NB4 (cell line): Measurements from ENCODE around the gene ATP5F1B.
"Not testable (repeated sequence)": the region's sequence is repeated elsewhere in the genome, so short reads cannot be mapped to it uniquely, and the experiment has no call there.

Source experiments
- DNase-seq: peaks from one replicate; pipeline ENCODE4 v3.0.0; 2010; ENCODE audit warnings: low read depth
- H3K4me3 ChIP-seq: one replicate; pipeline ENCODE4 v1.5.1; 2011; ENCODE audit warnings: mild to moderate bottlenecking, low read depth, low read length, moderate library complexity
- MYC ChIP-seq: IDR thresholded peaks from 2 replicates; pipeline ENCODE4 v1.6.1; 2011; ENCODE audit warnings: low read depth, low read length
- POLR2A ChIP-seq: IDR thresholded peaks from 2 replicates; pipeline ENCODE4 v1.6.1; 2011; ENCODE audit warnings: mild to moderate bottlenecking; ENCODE audit not compliant: insufficient read length; ENCODE audit errors: extremely low read depth
- TF ChIP-seq, protein P1 (sequence below): IDR thresholded peaks from one replicate; pipeline ENCODE4 v1.5.1; 2012; ENCODE audit warnings: low read depth, low read length
- TF ChIP-seq, protein P2 (sequence below): IDR thresholded peaks from 2 replicates; pipeline ENCODE4 v1.6.1; 2011; ENCODE audit warnings: low read depth, low read length

Gene ATP5F1B

DNA sequence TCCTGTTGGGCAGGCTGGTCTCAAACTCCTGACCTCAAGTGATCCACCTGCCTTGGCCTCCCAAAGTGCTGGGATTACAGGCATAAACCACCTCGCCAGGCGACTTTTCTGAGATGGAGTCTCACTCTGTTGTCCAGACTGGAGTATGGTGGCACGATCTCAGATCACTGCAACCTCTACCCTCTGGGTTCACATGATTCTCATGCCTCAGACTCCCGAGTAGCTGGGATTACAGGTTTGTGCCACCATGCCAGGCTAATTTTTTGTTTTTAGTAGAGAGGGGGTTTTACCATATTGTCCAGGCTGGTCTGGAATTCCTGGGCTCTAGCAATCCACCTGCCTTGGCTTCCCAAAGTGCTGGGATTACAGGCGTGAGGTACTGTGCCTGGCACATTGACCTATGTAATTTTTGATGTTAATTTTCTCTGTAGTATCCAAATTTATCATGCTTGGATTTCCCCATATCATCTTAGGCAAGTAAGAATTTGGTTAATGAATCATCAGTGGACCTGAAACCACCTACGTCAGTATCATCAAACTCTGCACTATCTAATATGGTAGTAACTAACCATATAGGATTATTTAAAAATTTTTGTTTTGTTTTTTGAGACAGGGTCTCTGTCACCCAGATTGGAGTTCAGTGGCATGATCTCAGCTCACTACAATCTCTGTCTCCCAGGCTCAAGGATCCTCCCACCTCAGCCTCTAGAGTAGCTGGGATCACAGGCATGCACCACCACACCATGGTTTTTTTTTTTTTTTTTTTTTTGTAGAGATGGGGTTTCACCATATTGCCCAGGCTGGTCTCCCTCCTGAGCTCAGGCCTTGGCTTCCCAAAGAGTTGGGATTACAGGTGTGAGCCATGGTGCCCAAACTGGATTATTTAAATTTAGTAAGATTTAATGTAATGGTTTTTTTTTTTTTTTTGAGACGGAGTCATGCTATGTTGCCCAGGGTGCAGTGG, 11.9 kb upstream of the ATP5F1B start:
- TF ChIP-seq MYC (no peak), POLR2A (no peak)
- TF ChIP-seq, protein P1, sequence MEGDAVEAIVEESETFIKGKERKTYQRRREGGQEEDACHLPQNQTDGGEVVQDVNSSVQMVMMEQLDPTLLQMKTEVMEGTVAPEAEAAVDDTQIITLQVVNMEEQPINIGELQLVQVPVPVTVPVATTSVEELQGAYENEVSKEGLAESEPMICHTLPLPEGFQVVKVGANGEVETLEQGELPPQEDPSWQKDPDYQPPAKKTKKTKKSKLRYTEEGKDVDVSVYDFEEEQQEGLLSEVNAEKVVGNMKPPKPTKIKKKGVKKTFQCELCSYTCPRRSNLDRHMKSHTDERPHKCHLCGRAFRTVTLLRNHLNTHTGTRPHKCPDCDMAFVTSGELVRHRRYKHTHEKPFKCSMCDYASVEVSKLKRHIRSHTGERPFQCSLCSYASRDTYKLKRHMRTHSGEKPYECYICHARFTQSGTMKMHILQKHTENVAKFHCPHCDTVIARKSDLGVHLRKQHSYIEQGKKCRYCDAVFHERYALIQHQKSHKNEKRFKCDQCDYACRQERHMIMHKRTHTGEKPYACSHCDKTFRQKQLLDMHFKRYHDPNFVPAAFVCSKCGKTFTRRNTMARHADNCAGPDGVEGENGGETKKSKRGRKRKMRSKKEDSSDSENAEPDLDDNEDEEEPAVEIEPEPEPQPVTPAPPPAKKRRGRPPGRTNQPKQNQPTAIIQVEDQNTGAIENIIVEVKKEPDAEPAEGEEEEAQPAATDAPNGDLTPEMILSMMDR = no peak
- TF ChIP-seq, protein P2, sequence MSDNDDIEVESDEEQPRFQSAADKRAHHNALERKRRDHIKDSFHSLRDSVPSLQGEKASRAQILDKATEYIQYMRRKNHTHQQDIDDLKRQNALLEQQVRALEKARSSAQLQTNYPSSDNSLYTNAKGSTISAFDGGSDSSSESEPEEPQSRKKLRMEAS = no peak
- no peak for DNase-seq
- no peak overlapping the region for H3K4me3 ChIP-seq

DNA sequence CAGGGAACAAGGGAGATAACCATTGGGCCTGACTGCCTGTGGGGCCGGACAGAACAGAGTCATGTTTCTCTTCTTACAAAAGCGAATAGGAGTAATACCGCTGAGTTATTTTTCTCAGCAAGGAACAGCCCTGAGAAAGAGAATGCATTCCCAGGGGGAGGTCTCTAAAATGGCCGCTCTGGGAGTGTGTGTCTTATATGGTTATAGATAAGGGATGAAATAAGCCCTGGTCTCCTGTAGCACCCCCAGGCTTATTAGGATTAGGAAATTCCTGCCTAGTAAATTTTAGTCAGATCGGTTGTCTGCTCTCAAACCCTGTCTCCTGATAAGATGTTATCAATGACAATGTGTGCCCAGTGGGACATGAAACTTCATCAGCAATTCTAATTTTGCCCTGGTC, 8.0 kb upstream of the ATP5F1B start:
- H3K4me3 ChIP-seq = not testable (repeated sequence)

DNA sequence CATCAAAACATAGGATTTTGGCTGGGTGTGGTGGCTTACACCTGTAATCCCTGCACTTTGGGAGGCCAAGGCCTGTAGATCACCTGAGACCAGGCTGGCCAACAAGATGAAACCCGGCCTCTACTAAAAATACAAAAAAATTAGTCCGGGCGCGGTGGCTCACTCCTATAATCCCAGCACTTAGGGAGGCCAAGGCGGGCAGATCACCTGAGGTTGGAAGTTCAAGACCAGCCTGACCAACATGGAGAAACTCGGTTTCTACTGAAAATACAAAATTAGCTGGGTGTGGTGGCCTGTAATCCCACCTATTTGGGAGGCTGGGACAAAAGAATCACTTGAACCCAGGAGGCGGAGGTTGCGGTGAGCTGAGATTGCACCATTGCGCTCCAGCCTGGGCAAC, 2.2 kb upstream of the ATP5F1B start:
- not testable (repeated sequence) for DNase-seq, H3K4me3 ChIP-seq

More for the DNA sequence above, 8.0 kb upstream of the ATP5F1B start:
- not testable (repeated sequence) for DNase-seq

DNA sequence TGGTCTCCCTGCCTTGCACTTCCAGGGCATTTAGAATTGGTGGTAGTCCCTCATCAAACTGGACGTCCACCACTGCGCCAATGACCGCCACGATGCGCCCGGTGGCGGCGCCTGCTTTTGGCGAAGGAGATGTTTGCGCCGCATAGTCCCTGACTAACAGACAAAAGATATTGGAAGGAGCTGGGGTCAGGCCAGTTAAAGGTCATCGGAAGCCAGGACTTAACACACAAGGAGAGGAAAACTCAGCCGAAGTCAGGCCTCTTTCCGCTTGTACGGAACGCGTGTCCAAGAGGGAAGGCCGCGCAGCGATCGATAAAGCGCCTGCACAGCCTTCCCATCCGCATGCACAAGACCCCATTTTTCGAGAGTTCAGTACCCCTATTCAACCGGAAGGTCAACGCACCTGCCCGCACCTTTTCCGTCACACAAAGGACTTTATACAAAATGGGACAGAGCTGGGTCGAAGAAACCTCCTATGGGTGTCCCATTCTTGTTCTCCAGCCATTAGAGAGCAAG, 525 bp downstream of the ATP5F1B start:
- TF ChIP-seq, protein P2 = no peak
- TF ChIP-seq POLR2A (no peak), MYC (no peak)
- TF ChIP-seq, protein P1 = no peak
- H3K4me3 ChIP-seq = peak overlapping the region; percentile 99
- peak; percentile 50 for DNase-seq

DNA sequence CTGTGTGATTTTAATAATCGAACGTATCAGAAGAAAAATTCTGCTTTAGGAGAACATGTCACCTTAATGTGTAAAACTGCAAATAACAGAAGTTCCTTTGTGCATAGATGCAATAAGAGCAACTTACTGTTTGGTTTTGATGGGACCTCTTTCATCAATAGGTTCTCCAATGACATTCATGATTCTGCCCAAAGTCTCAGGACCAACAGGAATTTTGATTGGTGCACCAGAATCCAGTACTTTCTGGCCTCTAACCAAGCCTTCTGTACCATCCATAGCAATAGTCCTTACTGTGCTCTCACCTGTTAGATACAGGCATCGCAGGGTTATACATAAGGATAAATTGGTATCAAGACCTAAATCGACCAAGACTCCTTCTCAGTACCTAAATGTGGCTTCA, 1.1 kb downstream of the ATP5F1B start:
- peak overlapping the region; percentile 99 for H3K4me3 ChIP-seq
- TF ChIP-seq, protein P1 = no peak
- TF ChIP-seq, protein P2 = no peak
- TF ChIP-seq POLR2A (no peak), MYC (no peak)
- DNase-seq = no peak

DNA sequence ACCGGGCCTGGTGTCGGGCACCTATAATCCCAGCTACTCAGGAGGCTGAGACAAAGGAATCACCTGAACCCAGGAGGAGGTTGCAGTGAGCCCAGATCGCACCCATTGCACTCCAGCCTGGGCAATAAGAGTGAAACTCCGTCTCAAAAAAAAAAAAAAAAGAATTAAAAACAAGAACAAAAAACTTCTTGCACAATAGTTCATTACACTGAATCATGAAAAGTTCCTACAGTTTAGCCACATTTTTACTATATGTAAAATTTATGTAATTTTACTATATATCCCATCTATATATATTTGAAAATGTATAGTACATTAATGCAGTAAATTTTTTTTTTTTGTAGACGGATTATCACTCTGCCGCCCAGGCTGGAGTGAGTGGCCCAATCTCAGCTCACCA, 4.6 kb downstream of the ATP5F1B start:
- TF ChIP-seq, protein P1 = no peak
- no peak for TF ChIP-seq POLR2A
- TF ChIP-seq MYC = no peak
- TF ChIP-seq, protein P2 = no peak
- no peak for DNase-seq
- H3K4me3 ChIP-seq = no peak overlapping the region

DNA sequence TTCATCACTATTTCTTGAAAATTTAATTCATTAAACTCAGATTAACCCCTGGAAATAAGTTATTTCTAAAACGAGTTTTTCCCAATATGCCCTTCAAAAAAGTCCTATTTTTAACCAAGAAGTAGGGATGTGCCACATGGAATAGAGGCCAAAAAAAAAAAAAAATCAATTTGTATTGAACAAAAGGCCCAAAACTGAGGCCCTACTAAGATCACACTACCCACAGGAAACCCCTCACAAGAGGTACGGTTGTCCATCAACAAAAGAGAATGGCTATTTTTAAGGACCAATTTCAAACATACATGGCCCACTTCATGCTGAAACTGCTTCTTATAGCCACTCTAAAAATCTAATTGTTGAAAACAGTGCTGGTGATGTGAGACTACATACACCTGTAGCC, 8.2 kb downstream of the ATP5F1B start:
- no peak for DNase-seq
- H3K4me3 ChIP-seq = no peak overlapping the region
- TF ChIP-seq POLR2A (no peak), MYC (no peak)
- TF ChIP-seq, protein P1 = no peak
- TF ChIP-seq, protein P2 = no peak
